HL-60 (cell line): ENCODE measurements around the gene PCDHGB6.

ENCODE experiments used
- GABPA ChIP-seq: IDR thresholded peaks from 2 replicates; pipeline ENCODE4 v1.6.1; 2012; ENCODE audit warnings: low read depth
- POLR2AphosphoS5 ChIP-seq: IDR thresholded peaks from 2 replicates; pipeline ENCODE4 v1.6.1; 2012; ENCODE audit warnings: low read depth
- REST ChIP-seq: IDR thresholded peaks from 2 replicates; pipeline ENCODE4 v1.6.1; 2012; ENCODE audit warnings: low read depth; ENCODE audit not compliant: insufficient replicate concordance
- TF ChIP-seq, protein P1 (sequence below): IDR thresholded peaks from one replicate; pipeline ENCODE4 v1.5.1; 2011; ENCODE audit warnings: low read length, control low read depth, inconsistent platforms; ENCODE audit not compliant: insufficient read depth

DNA sequence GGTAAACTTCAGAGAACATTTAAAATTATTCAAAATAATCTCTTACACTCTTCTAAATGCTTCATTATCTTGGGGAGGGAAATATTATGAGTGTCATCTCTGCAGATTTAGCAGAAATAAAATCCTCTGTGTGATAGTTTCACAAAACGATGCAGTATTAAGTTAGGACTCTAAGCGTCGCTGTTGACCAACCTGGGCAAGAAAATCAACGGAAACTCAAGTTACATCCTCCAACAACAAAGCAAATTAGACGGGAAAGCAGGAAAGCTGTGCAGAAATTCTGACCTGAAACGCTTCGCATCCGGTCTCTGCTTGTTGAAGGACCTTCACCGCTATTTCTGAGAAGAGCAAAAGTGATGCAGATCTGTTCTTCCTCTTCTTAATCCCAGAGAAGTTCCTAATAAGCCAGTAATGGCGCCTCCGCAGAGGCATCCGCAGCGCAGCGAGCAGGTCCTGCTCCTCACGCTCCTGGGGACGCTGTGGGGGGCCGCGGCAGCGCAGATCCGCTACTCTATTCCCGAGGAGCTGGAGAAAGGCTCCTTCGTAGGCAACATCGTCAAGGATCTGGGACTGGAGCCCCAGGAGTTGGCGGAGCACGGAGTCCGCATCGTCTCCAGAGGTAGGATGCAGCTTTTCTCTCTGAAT lies 34.0 kb upstream of the PCDHGB6 start, which contains the start of gene PCDHGA6:
- TF ChIP-seq, protein P1, sequence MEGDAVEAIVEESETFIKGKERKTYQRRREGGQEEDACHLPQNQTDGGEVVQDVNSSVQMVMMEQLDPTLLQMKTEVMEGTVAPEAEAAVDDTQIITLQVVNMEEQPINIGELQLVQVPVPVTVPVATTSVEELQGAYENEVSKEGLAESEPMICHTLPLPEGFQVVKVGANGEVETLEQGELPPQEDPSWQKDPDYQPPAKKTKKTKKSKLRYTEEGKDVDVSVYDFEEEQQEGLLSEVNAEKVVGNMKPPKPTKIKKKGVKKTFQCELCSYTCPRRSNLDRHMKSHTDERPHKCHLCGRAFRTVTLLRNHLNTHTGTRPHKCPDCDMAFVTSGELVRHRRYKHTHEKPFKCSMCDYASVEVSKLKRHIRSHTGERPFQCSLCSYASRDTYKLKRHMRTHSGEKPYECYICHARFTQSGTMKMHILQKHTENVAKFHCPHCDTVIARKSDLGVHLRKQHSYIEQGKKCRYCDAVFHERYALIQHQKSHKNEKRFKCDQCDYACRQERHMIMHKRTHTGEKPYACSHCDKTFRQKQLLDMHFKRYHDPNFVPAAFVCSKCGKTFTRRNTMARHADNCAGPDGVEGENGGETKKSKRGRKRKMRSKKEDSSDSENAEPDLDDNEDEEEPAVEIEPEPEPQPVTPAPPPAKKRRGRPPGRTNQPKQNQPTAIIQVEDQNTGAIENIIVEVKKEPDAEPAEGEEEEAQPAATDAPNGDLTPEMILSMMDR, result no peak
- TF ChIP-seq REST (no peak), POLR2AphosphoS5 (no peak), GABPA (no peak)
